GM12874 (cell line): Measurements from ENCODE around the gene LRP1B.

ENCODE experiments used
- CTCF ChIP-seq: IDR thresholded peaks from 2 replicates; pipeline ENCODE4 v1.5.1; 2011; ENCODE audit warnings: low read depth, mild to moderate bottlenecking, control low read depth, low read length, moderate library complexity; ENCODE audit not compliant: insufficient read depth

The LRP1B gene

GRCh38 chr2:141941210-141941714 lies 189.6 kb downstream of the LRP1B start:
- TF ChIP-seq CTCF = no peak

DNA sequence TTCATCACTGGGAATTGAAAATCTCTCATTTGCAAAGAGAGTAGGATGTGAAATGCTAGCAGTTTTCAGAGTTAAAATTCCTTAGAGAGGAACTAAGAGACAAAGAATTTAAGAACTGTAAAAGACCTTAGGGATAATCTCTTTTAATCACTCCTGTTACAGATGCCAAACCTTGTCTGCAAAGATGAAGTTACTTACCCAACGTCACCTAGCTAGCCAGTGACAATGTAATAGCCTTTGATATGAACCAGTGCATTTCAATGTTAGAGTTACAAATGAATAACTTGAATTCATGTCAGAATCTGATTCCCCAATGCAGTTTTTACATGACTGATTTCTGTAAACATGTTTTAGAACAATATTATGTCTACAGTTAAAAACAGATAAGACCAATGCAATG lies 190.1 kb downstream of the LRP1B start:
- no peak for TF ChIP-seq CTCF

DNA sequence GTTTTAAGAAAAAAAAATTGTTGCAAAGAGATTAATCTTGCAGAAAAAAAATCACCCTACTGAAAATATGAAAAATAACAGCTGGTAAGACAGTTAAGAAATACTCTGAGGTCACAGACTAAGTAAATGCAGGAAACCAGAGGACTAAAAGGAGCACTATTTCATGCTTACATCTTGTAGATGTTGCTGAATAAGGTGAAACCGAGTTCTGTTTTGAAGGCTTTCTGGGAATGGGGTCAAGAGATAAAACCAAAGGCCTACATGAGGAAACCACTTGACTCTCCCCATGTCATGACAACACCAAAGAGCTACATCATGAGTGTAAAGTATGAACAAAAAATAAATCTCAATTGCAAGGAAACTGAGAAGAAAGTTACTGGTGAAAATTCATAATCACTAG lies 197.6 kb downstream of the LRP1B start:
- TF ChIP-seq CTCF = no peak

GRCh38 chr2:141932261-141932660 lies 198.6 kb downstream of the LRP1B start:
- no peak for TF ChIP-seq CTCF

- no peak for TF ChIP-seq CTCF
Measured at GRCh38 chr2:141931797-141932196, 199.0 kb downstream of the LRP1B start.

DNA sequence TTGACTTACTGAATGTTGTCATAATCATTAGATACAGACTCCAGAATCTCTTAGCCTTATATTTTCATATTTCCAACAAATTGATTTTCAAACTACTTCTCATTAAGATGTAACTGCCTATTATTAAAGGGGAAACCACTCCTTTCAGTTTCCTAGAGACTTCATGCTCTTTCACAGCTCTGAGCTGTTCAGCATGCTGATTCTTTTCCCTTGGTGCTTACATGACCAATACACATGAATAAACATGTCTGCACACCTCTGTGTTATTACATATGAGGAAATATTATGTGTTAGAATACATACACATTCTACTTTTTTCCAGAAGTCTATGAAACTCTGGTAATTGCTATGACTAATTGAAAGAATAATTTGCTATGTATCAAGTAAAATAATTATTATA lies 200.0 kb downstream of the LRP1B start:
- no peak for TF ChIP-seq CTCF

GRCh38 chr2:141929331-141930252 lies 201.2 kb downstream of the LRP1B start:
- TF ChIP-seq CTCF = no peak
